Measurements from ENCODE around the gene ACO2. TPM values are rescaled to one million over a fixed set of nuclear protein-coding genes. Genes with fewer than 3 reads are reported as not detected.
"Not testable (repeated sequence)": the region's sequence is repeated elsewhere in the genome, so short reads cannot be mapped to it uniquely, and the experiment has no call there.

Gene ACO2
- total RNA-seq, 2 experiments from 2014 or later = 61.5 to 107 TPM

DNA sequence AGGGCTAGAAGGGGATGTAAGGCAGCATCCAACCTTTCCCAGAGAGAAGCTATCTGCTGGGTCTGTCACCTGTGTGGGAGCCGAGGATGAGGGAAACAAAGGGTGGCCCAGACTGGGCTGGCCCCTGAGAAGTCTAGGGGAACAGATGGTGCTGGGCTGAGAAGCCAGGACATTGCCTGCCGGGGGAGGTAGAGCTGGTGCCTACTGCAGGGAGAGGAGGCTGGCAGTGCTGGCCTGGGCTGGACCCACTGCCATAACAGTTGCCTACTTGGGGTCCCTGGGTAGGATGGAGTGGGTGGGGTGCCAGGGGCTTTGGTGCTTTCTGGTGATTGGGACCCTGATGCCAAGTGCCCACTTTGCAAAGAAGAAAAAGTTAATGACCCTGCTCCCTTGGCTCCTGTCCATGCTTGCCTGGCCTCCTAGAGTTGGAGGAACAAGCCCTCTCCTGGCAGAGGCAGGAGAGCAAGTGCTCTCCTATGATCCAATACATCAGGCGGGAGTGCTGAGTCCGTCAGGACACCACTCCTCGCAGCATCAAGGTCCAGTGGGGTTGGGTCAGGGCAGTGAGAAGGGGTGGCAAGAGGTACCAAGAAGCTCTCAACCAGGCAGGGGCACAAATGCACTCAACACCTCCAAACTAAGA is 34.4 kb upstream of the ACO2 start:
- DNase-seq (ENCODE audit: low spot score); H3K9me2 ChIP-seq (ENCODE audit: insufficient read depth, low read length); H3K9me3 ChIP-seq (ENCODE audit: low read length); POLR2A ChIA-PET; CTCF ChIA-PET (ENCODE audit: unreplicated experiment); H3K4me1 ChIP-seq (ENCODE audit: insufficient read depth, low read length, poor library complexity, severe bottlenecking); H4K20me1 ChIP-seq (ENCODE audit: insufficient read depth, low read length); H3K4me2 ChIP-seq (ENCODE audit: low read length); BruUV-seq (replicated peaks); H3K27ac ChIP-seq (ENCODE audit: low read depth, low read length, poor library complexity, severe bottlenecking); H2AFZ ChIP-seq (ENCODE audit: low read length); H3K4me3 ChIP-seq (ENCODE audit: low read depth, low read length, poor library complexity, severe bottlenecking); intact Hi-C loops (cut with micrococcal nuclease; ENCODE audit: unreplicated experiment): not testable (repeated sequence)
- Histone ChIP-seq H3K79me2 (ENCODE audit: insufficient read depth, low read depth, low read length) (peaks cover 17% of the 10 kb centered on the region; the same call in 1 of the 2 replicates), H3K36me3 (ENCODE audit: insufficient read depth, low read length) (peaks cover 83% of the 10 kb centered on the region)

GRCh38 chr22:41435560-41435959 is 33.4 kb upstream of the ACO2 start:
- Histone ChIP-seq H3K4me3 (ENCODE audit: low read depth, low read length, poor library complexity, severe bottlenecking) (no peak overlapping the region), H3K79me2 (ENCODE audit: insufficient read depth, low read depth, low read length) (peaks cover 18% of the 10 kb centered on the region; the same call in 1 of the 2 replicates), H2AFZ (ENCODE audit: low read length) (no peak overlapping the region), H3K27ac (ENCODE audit: low read depth, low read length, poor library complexity, severe bottlenecking) (no peak overlapping the region), H3K9me2 (ENCODE audit: insufficient read depth, low read length) (no peaks in the 10 kb centered on the region), H3K36me3 (ENCODE audit: insufficient read depth, low read length) (peaks cover 86% of the 10 kb centered on the region), H4K20me1 (ENCODE audit: insufficient read depth, low read length) (no peaks in the 10 kb centered on the region; the same call in 1 of the 2 replicates), H3K4me1 (ENCODE audit: insufficient read depth, low read length, poor library complexity, severe bottlenecking) (no peaks in the 10 kb centered on the region), H3K9me3 (ENCODE audit: low read length) (no peaks in the 10 kb centered on the region), H3K4me2 (ENCODE audit: low read length) (no peak overlapping the region)
- BruUV-seq (replicated peaks) = no TSS peak
- ChIA-PET POLR2A (no interaction called here), CTCF (ENCODE audit: unreplicated experiment) (no interaction called here)
- no peak for DNase-seq (ENCODE audit: low spot score)
- TF ChIP-seq, protein P1, sequence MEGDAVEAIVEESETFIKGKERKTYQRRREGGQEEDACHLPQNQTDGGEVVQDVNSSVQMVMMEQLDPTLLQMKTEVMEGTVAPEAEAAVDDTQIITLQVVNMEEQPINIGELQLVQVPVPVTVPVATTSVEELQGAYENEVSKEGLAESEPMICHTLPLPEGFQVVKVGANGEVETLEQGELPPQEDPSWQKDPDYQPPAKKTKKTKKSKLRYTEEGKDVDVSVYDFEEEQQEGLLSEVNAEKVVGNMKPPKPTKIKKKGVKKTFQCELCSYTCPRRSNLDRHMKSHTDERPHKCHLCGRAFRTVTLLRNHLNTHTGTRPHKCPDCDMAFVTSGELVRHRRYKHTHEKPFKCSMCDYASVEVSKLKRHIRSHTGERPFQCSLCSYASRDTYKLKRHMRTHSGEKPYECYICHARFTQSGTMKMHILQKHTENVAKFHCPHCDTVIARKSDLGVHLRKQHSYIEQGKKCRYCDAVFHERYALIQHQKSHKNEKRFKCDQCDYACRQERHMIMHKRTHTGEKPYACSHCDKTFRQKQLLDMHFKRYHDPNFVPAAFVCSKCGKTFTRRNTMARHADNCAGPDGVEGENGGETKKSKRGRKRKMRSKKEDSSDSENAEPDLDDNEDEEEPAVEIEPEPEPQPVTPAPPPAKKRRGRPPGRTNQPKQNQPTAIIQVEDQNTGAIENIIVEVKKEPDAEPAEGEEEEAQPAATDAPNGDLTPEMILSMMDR (conservative IDR thresholded peaks at IDR 0.05; ENCODE audit: low read length) = no peak
- no peak for TF ChIP-seq EZH2phosphoT487 (IDR thresholded peaks at IDR 0.05; ENCODE audit: borderline replicate concordance, low read depth, low read length)
- intact Hi-C loops (cut with micrococcal nuclease; ENCODE audit: unreplicated experiment) = no loop called here

GRCh38 chr22:41436322-41437113 is 32.4 kb upstream of the ACO2 start:
- Histone ChIP-seq H3K9me2 (ENCODE audit: insufficient read depth, low read length) (no peaks in the 10 kb centered on the region), H3K4me1 (ENCODE audit: insufficient read depth, low read length, poor library complexity, severe bottlenecking) (no peaks in the 10 kb centered on the region), H3K27ac (ENCODE audit: low read depth, low read length, poor library complexity, severe bottlenecking) (no peak overlapping the region), H3K79me2 (ENCODE audit: insufficient read depth, low read depth, low read length) (peaks cover 26% of the 10 kb centered on the region; the same call in 1 of the 2 replicates), H2AFZ (ENCODE audit: low read length) (no peak overlapping the region), H3K4me3 (ENCODE audit: low read depth, low read length, poor library complexity, severe bottlenecking) (no peak overlapping the region), H3K4me2 (ENCODE audit: low read length) (no peak overlapping the region), H3K9me3 (ENCODE audit: low read length) (no peaks in the 10 kb centered on the region), H3K36me3 (ENCODE audit: insufficient read depth, low read length) (peaks cover 85% of the 10 kb centered on the region), H4K20me1 (ENCODE audit: insufficient read depth, low read length) (no peaks in the 10 kb centered on the region; the same call in 1 of the 2 replicates)
- CTCF ChIA-PET (ENCODE audit: unreplicated experiment) = no interaction called here
- intact Hi-C loops (cut with micrococcal nuclease; ENCODE audit: unreplicated experiment) = no loop called here
- TF ChIP-seq, protein P1 (conservative IDR thresholded peaks at IDR 0.05; ENCODE audit: low read length) = no peak
- TF ChIP-seq EZH2phosphoT487 (IDR thresholded peaks at IDR 0.05; ENCODE audit: borderline replicate concordance, low read depth, low read length) = no peak
- POLR2A ChIA-PET = interaction anchor here (0.7 kb wide), 1 partner anchor 12 kb away, joined by 5 read pairs; no protein-coding TSS in a partner anchor
- no peak for DNase-seq (ENCODE audit: low spot score)
- BruUV-seq (replicated peaks) = no TSS peak

Data from OCI-LY7 (cell line).